ENCODE measurements around the gene ACRBP.
A peak's percentile ranks its signal among the peaks of the same experiment; 100 is the strongest.

The ACRBP gene

DNA sequence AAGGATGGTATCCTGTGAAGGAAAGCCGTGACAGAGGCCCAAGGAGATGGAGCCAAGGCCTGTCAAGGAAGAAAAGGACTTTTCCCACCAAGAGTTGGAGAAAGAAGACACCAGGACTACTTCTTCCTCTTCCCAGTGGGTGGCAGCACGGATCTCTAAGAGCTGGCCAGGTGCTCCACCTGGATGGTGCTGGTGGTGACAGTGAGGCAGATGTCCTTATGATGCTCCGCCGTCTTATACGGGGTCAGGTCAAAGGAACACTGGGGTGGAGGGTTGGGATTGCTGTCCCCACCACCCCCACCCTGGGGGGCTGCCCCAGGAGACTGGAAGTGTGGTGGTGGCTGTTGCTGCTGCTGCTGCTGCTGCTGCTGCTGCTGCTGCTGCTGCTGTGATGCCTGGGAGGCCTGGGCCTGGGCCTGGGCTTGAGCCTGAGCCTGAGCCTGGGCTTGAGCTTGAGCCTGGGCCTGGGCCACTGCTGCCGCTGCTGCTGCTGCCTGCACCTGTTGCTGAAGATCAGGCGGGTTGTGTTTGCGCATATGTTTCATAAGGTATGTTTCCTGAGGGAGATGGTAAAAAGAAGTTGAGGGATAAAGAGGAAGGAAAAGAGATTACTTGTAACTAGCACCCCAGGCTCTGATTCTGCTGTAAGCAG lies 20.5 kb upstream of the ACRBP start:
- CTCF ChIA-PET = interaction anchor here (0.6 to 1.2 kb wide), 5 partner anchors 9 to 56 kb away, joined by 3 to 5 read pairs (median 4); partner anchors contain the start of gene COPS7A
- POLR2A ChIA-PET (ENCODE audit: low non-redundant PET) = interaction anchor here (0.6 kb wide), 1 partner anchor 113 kb away, joined by 4 read pairs; no protein-coding TSS in a partner anchor
- TF ChIP-seq, protein P1, sequence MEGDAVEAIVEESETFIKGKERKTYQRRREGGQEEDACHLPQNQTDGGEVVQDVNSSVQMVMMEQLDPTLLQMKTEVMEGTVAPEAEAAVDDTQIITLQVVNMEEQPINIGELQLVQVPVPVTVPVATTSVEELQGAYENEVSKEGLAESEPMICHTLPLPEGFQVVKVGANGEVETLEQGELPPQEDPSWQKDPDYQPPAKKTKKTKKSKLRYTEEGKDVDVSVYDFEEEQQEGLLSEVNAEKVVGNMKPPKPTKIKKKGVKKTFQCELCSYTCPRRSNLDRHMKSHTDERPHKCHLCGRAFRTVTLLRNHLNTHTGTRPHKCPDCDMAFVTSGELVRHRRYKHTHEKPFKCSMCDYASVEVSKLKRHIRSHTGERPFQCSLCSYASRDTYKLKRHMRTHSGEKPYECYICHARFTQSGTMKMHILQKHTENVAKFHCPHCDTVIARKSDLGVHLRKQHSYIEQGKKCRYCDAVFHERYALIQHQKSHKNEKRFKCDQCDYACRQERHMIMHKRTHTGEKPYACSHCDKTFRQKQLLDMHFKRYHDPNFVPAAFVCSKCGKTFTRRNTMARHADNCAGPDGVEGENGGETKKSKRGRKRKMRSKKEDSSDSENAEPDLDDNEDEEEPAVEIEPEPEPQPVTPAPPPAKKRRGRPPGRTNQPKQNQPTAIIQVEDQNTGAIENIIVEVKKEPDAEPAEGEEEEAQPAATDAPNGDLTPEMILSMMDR (conservative IDR thresholded peaks at IDR 0.05; ENCODE audit: low read depth) = no peak

DNA sequence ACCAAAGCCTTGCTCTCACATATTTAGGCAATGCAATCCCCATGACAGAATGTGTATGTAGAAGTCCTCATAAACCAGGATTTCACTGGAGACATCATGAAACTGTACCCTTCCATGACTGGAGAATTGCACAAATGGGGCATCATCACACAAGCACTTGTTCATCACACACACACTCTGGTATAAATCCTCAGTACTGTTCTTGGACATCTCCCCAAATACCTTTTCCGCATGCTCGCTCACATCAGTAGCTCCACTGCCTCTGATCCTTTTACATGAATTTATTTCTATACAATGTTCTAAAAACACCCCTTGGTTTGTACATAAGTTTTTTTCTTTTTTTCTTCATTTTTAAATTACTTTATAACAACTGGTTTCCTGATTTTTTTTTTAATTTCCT lies 19.0 kb upstream of the ACRBP start:
- ChIA-PET POLR2A (ENCODE audit: low non-redundant PET) (interaction anchor here (0.7 kb wide), 1 partner anchor 11 kb away, joined by 4 read pairs; no protein-coding TSS in a partner anchor), CTCF (no interaction called here)
- DNase-seq (ENCODE audit: low spot score) = no peak
- H3K27ac ChIP-seq = no peak overlapping the region
- TF ChIP-seq, protein P1 (conservative IDR thresholded peaks at IDR 0.05; ENCODE audit: low read depth) = no peak

More for the DNA sequence above, 20.5 kb upstream of the ACRBP start:
- DNase-seq (ENCODE audit: low spot score) = peak; percentile 26
- H3K27ac ChIP-seq = no peak overlapping the region

DNA sequence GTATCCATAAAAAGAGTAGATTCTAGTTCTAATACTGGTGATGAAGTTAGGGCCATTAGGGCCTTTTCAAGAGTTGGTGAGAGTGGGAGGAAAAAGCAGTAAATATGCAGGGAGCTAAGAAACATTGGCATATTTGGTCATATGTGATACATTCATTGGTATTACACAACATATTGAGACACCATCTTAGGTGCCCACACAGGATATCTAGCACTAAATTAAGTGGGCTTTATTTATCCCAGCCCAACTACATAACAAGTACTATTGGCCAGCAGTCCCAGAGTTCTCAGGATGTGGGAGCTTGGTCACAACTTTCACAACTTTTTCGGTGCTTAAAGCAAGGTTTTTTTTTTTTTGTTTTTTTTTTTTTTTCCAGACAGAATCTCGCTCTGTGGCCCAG lies 17.7 kb upstream of the ACRBP start:
- CTCF ChIA-PET = interaction anchor here (0.6 kb wide), 1 partner anchor 257 kb away, joined by 3 read pairs; no protein-coding TSS in a partner anchor
- TF ChIP-seq, protein P1 (conservative IDR thresholded peaks at IDR 0.05; ENCODE audit: low read depth) = no peak
- no peak for DNase-seq (ENCODE audit: low spot score)
- POLR2A ChIA-PET (ENCODE audit: low non-redundant PET) = no interaction called here
- H3K27ac ChIP-seq = no peak overlapping the region

DNA sequence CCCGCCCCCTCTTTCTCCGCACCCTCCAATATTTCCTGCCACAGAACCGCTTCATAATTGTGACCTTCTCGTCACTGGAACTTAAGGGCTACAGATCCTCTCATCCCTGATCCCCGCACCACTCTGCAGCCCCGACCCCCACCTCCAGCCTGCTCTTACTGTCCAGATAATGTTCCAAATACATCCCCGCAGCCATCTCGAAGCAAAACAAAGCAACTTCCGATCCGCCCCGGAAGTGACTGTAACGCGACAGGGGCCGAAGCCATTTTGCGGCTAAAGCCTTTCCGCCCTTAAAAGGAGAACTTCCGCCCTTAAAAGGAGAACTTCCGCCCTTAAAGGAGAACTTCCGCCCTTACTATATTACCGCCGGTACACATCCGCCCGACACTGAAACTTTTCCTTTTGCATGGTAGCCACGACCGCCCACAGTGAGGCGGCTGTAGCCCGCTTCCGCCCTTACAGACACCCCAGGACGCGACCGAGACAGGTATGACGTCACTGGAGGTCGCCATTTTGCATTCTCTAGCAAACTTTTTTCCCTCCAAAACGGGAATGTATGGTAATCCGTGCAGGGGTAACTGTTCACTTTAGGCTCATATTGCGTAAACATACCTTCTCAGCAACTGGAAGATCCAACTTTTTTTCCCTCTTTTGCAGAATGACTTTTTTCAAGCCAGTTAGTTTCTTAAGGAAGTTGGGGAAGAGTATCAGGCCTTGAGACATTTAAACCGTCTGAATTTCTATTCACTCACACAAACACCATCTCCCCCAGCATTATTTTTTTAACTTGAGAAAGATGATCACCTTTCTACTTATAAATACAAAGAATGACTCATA lies 15.9 kb upstream of the ACRBP start, which contains the start of gene ING4:
Gene ING4 (minus strand): TSS at position 214 of the 837 bp plus-strand sequence. CDS start 18 bp downstream, at position 196.
- peak within 1 kb of the TSS; percentile 69 for H3K27ac ChIP-seq
- TF ChIP-seq, protein P1 (conservative IDR thresholded peaks at IDR 0.05; ENCODE audit: low read depth) = no peak
- ChIA-PET CTCF (no interaction called here), POLR2A (ENCODE audit: low non-redundant PET) (no interaction called here)
- DNase-seq (ENCODE audit: low spot score) = peak; percentile 97

DNA sequence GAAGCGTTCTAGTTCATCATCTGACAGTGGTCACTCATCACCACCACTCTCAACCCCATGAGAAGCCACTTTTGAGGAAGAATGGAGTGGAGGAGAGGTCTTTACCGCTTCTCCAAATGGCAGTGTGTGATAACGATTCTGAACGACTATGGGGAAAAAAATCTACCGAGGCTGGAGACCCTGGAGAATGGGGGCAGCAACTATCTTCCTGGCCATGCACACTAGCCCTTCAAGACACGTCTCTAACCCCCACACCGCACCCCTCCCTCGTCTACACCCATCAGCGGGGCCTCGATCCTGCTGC lies 15.3 kb upstream of the ACRBP start:
- CTCF ChIA-PET = no interaction called here
- POLR2A ChIA-PET (ENCODE audit: low non-redundant PET) = no interaction called here
- DNase-seq (ENCODE audit: low spot score) = peak; percentile 56
- TF ChIP-seq, protein P1 (conservative IDR thresholded peaks at IDR 0.05; ENCODE audit: low read depth) = no peak
- peak overlapping the region; percentile 69 for H3K27ac ChIP-seq

DNA sequence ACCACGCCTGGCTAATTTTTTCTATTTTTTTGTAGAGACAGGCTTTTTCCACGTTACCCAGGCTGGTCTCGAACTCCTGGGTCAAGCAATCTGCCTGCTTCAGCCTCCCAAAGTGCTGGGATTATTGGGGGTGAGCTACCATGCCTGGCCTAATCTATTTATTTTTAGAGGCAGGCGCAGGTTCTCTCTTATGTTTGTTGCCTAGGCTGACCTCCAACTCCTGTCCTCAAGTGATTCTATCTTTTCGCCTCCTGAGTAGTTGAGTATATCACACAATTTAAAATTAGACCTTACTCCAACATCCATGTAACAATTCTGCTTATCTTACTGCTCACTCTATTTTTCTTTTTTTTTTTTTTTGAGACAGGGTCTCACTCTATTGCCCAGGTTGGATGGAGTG lies 6.8 kb upstream of the ACRBP start:
- DNase-seq (ENCODE audit: low spot score) = no peak
- H3K27ac ChIP-seq = no peak overlapping the region
- TF ChIP-seq, protein P1 (conservative IDR thresholded peaks at IDR 0.05; ENCODE audit: low read depth) = no peak
- POLR2A ChIA-PET (ENCODE audit: low non-redundant PET) = no interaction called here
- CTCF ChIA-PET = interaction anchor here (0.6 kb wide), 1 partner anchor 14 kb away, joined by 3 read pairs; no protein-coding TSS in a partner anchor
